Cardiac muscle cell (in vitro differentiated cells and primary cell): ENCODE results near the gene PHETA2. TPM values are rescaled to one million over a fixed set of nuclear protein-coding genes. Genes with fewer than 3 reads are reported as not detected.
"Not testable (repeated sequence)": the region's sequence is repeated elsewhere in the genome, so short reads cannot be mapped to it uniquely, and the experiment has no call there.

ENCODE experiments used
- DNase-seq, 2 donors: peaks; one replicate each; pipeline versions ENCODE4 v3.0.0 to v3.0.0-alpha.2; 2010 to 2017; ENCODE audit warnings: low read depth in 1 of 2, low spot score in 1 of 2
- H3K27ac ChIP-seq: fragments of 200-600 bp; sonication (generic); 2 replicates; pipeline ENCODE4 v1.5.1; 2016
- H3K27me3 ChIP-seq: fragments of 200-600 bp; sonication (generic); 2 replicates; pipeline ENCODE4 v1.6.0; 2016; ENCODE audit warnings: control low read depth
- H3K36me3 ChIP-seq: fragments of 200-600 bp; sonication (generic); 2 replicates; pipeline ENCODE4 v1.5.1; 2016; ENCODE audit warnings: control low read depth
- H3K4me1 ChIP-seq: fragments of 200-600 bp; sonication (generic); 2 replicates; pipeline ENCODE4 v1.8.1; 2017; ENCODE audit warnings: low read depth, mild to moderate bottlenecking, mixed run types
- H3K4me3 ChIP-seq: fragments of 200-600 bp; sonication (generic); 2 replicates; pipeline ENCODE4 v1.5.1; 2016; ENCODE audit warnings: mild to moderate bottlenecking
- H3K9me3 ChIP-seq: fragments of 200-600 bp; sonication (generic); 2 replicates; pipeline ENCODE4 v1.5.1; 2017; ENCODE audit warnings: low read depth, mild to moderate bottlenecking, control low read depth
- polyA plus RNA-seq: library from polyadenylated mRNA; unstranded; fragments of >200 nt; fragmentation: Nextera tagmentation; extraction: Ambion mirVana; gene quantifications from 2 replicates; pipeline ENCODE4 v1.2.1, GENCODE V29; 2016
- total RNA-seq: library from RNA; depleted of rRNA; stranded (reverse); fragments of >200 nt; gene quantifications from 2 replicates; pipeline ENCODE4 v1.2.3, GENCODE V29; 2016
- TF ChIP-seq, protein P1 (sequence below): IDR thresholded peaks from 2 replicates; pipeline ENCODE4 v1.5.1; 2012; ENCODE audit warnings: low read depth, mild to moderate bottlenecking, low read length

PHETA2 gene
- total and polyA plus RNA-seq, 2 experiments from 2014 or later: 0.68 to 2.2 TPM

DNA sequence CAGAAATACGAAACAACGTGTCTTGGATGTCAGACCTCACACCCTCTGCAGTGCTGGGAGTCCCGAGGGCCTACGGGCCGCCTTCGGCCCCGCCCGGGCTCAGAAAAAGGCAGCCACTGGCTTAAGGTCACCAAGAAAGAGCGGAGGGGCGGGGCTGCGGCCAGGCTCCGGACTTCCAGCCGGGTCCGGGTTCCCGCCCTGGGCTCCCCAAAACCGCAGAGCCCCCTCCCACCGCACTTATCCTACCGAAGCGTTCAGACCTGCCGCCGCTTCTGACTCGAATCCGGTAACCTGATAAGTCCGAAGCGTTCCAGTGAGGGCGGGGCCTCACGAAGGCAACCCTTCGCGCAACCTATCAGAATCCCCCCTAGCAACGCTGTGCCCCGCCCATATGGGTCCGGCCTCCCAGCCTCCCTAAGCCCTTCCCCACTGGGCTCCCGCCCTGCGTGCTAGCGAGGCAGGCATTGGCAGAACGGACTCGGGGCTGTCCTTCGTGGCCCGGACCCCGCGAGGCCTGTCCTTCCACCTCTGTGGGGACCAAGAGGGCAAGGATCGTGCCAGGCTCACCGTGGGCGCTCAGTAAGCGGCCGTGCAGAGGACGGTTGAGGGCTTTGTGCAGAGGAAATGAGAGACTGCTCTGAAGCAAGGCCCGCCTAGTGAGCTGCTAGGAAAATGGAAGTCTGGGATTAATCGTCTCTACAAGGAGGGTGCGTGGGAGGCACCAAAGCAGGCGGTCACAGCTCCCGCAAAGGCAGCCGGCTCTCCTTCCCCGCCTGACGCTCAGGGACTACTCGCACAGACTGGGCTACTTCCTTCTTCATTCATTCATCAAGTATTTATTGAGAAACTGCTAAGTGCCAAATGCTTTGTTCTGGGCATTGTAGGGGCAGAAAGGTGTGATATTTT is 3.3 kb upstream of the PHETA2 start, which contains the start of gene NAGA:
TSS of gene NAGA (minus strand) at position 296 of the 906 bp plus-strand sequence. CDS start 515 bp downstream, outside the sequence.
- Histone ChIP-seq H3K27ac (peak within 1 kb of the TSS; percentile 66), H3K4me1 (peaks cover 22% of the 10 kb centered on the region), H3K4me3 (peak within 1 kb of the TSS; percentile 43), H3K9me3 (no peaks in the 10 kb centered on the region), H3K27me3 (no peaks in the 10 kb centered on the region), H3K36me3 (no peaks in the 10 kb centered on the region)
- TF ChIP-seq, protein P1, sequence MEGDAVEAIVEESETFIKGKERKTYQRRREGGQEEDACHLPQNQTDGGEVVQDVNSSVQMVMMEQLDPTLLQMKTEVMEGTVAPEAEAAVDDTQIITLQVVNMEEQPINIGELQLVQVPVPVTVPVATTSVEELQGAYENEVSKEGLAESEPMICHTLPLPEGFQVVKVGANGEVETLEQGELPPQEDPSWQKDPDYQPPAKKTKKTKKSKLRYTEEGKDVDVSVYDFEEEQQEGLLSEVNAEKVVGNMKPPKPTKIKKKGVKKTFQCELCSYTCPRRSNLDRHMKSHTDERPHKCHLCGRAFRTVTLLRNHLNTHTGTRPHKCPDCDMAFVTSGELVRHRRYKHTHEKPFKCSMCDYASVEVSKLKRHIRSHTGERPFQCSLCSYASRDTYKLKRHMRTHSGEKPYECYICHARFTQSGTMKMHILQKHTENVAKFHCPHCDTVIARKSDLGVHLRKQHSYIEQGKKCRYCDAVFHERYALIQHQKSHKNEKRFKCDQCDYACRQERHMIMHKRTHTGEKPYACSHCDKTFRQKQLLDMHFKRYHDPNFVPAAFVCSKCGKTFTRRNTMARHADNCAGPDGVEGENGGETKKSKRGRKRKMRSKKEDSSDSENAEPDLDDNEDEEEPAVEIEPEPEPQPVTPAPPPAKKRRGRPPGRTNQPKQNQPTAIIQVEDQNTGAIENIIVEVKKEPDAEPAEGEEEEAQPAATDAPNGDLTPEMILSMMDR: no peak
- peak; percentile 97 for DNase-seq

DNA sequence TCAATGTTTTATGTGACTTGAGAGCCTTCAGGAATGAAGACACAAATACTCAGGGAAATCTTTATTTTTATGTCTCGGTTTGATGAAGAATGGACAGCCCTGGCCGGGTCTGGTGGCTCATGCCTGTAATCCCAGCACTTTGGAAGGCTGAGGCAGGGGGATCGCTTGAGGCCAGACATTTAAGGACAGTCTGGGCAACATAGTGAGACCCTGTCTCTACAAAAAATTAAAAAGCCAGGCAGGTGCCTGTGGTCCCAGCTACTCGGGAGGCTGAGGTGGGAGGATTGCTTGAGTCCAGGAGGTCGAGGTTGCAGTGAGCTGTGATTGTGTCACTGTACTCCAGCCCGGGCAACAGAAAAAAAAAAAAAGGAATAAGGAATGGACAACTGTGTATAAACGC is 2.5 kb upstream of the PHETA2 start:
- H3K27me3 ChIP-seq, H3K9me3 ChIP-seq, H3K36me3 ChIP-seq, H3K4me3 ChIP-seq, DNase-seq: not testable (repeated sequence)
- peaks cover 22% of the 10 kb centered on the region for H3K4me1 ChIP-seq
- peak overlapping the region; percentile 66 for H3K27ac ChIP-seq

DNA sequence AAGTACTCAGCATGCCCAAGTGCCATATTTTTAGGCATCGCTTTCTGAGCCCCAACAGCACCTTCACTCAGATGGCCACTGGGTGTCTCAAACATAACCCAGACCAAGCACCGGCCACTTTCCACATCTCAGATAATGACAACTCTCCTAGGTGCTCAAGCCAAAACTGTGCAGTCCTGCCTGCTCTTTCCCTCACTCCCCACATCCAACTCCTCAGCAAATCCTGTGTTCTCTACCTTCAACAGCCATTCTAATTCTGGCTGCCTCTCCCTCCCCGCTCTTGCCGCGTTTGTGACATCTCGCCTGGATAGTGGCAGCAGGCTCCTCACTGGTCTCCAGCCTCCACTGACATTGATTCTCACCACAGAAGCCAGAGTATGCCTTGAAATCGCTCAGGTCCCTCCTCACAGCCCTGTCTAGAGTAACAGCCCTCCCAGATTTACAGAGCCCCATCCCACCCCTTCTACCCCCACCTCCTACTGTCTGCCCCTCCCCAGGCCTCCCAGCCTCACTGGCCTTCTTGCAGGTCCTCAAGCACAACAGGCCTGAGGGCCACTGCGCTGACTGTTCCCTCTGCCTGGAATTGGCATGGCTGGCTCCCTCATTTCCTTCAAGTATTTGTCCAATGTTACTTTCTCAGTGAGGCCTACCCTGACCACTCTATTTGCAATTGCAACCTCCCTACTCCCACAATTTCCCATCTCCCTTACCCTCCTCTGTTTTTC is 1.3 kb upstream of the PHETA2 start:
- Histone ChIP-seq H3K27me3 (no peaks in the 10 kb centered on the region), H3K36me3 (no peaks in the 10 kb centered on the region), H3K9me3 (no peaks in the 10 kb centered on the region), H3K4me1 (peaks cover 22% of the 10 kb centered on the region), H3K4me3 (no peak overlapping the region), H3K27ac (peak overlapping the region; percentile 86)
- TF ChIP-seq, protein P1: no peak
- DNase-seq: peak in 1 of 2 donors; percentile 66

DNA sequence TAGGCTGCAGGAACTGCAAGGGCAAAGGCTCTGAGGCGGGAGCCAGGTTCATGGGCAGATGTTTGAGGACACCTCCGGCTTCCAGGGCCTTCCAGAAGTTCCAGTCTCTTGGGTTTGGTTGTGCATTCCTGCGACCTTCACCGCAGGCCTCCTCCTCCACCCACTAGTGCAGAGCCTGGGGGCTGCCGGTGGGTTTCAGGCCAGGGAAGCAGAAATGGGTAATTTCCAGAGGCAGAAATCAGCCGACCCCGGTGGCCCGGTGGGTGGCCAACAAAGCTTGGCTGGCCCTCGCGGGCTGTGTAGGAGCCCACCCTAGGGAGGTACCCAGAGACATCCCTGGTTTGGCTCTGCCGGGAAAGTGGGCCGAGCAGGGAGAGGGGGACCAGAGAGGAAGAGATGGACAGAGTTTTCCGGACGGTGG is 417 bp upstream of the PHETA2 start:
- no peaks in the 10 kb centered on the region for H3K27me3 ChIP-seq
- no peak for DNase-seq
- TF ChIP-seq, protein P1: no peak
- H3K27ac ChIP-seq: peak overlapping the region; percentile 86
- H3K4me1 ChIP-seq: peaks cover 22% of the 10 kb centered on the region
- H3K36me3 ChIP-seq: no peaks in the 10 kb centered on the region
- no peak overlapping the region for H3K4me3 ChIP-seq
- no peaks in the 10 kb centered on the region for H3K9me3 ChIP-seq

DNA sequence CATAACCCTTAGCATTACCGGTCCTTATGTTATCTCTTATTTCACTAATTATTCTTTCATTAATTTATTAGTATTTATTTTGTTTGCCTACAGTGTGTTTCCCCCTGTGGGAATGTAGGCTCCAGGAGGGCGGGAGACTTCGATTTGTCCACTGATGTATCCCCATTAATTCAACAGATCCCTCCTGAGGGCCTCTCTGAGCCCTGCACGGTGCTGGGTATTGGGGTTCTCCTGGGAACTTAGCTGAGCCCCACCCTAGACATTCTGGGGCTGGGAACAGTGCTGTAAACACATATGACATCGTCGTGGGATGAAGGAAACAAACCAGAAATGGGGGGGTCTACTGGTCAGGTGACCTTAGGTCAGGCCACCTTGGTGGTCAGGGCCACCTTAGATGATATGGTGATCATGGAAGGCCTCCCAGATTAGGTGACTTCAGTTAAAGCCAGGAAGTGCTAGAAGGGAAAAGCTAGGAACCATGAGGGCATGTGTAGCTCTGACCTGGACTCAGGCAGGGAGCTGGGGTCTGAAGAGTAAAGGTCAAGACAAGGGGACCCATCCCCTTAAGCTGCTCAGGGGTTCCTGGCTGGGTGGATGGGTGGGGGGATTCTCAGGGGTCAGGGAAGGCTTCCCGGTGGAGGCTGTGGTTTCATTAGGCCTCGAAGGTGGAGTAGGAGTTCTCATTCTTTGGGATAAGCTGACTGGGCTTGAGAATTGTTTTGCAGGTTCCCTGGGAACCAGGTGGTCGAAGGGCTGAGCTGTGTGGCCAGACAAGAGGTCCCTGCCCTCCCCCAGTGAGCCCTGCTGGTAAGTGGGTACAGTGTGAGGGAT is 1.0 kb downstream of the PHETA2 start:
- Histone ChIP-seq H3K27ac (no peak overlapping the region), H3K4me1 (peaks cover 22% of the 10 kb centered on the region), H3K36me3 (no peaks in the 10 kb centered on the region), H3K4me3 (no peak overlapping the region), H3K9me3 (no peaks in the 10 kb centered on the region), H3K27me3 (no peaks in the 10 kb centered on the region)
- no peak for DNase-seq
- TF ChIP-seq, protein P1: no peak
